ENCODE measurements around the gene THYN1. TPM values are rescaled to one million over a fixed set of nuclear protein-coding genes. Genes with fewer than 3 reads are reported as not detected.

Gene THYN1
- total and polyA plus RNA-seq, 4 donors = 22.1 to 34.3 (median 26.0) TPM

DNA sequence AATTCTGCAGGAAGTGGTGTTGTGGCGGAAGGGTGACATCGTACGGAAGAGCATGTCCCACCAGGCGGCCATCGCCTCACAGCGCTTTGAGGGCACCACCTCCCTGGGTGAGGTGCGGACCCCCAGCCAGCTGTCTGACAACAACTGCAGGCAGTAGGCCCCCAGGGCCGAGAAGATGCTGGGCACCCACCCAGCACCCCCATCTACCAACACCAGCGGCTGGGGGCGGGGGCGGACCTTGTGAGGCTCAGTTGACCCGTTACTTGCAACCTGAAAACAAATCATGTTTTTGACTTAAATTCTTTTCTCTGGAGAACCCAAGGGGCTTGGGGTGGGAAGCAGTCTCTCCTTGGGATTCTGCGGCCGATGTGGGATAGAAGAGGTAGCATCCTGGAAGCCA, 7.7 kb downstream of the THYN1 start:
- H3K27ac ChIP-seq (ENCODE audit: low read depth in 1 of 2, low read length in 2 of 2) = no peak overlapping the region
- H3K9ac ChIP-seq (ENCODE audit: low read depth in 1 of 2, low read length in 2 of 2) = no peak overlapping the region
- peaks cover 3 to 72% (median 47%) of the 10 kb centered on the region in 4 donors for H3K36me3 ChIP-seq (ENCODE audit: control insufficient read depth in 4 of 4, insufficient read depth in 3 of 4, low read depth in 1 of 4, low read length in 3 of 4)
- no peak for DNase-seq (ENCODE audit: low spot score)
- no peak overlapping the region for H3K4me3 ChIP-seq (ENCODE audit: low read depth in 1 of 3, low read length in 3 of 3)
- H3K27me3 ChIP-seq (ENCODE audit: control insufficient read depth in 4 of 4, insufficient read depth in 4 of 4, low read length in 3 of 4) = no peaks in the 10 kb centered on the region
- WGBS = 96% methylated on average over 14 of the region's 14 CpGs
- H3K9me3 ChIP-seq (ENCODE audit: control insufficient read depth in 4 of 4, low read length in 3 of 4) = no peaks in the 10 kb centered on the region
- TF ChIP-seq, protein P1, sequence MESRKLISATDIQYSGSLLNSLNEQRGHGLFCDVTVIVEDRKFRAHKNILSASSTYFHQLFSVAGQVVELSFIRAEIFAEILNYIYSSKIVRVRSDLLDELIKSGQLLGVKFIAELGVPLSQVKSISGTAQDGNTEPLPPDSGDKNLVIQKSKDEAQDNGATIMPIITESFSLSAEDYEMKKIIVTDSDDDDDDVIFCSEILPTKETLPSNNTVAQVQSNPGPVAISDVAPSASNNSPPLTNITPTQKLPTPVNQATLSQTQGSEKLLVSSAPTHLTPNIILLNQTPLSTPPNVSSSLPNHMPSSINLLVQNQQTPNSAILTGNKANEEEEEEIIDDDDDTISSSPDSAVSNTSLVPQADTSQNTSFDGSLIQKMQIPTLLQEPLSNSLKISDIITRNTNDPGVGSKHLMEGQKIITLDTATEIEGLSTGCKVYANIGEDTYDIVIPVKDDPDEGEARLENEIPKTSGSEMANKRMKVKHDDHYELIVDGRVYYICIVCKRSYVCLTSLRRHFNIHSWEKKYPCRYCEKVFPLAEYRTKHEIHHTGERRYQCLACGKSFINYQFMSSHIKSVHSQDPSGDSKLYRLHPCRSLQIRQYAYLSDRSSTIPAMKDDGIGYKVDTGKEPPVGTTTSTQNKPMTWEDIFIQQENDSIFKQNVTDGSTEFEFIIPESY (IDR thresholded peaks at IDR 0.05) = no peak
- TF ChIP-seq FOXA1 (IDR thresholded peaks at IDR 0.05) (no peak), EGR1 (IDR thresholded peaks at IDR 0.05; ENCODE audit: low read depth in 2 of 2) (no peak), HNF4A (conservative IDR thresholded peaks at IDR 0.05) (no peak), FOXA2 (IDR thresholded peaks at IDR 0.05) (no peak), RXRA (IDR thresholded peaks at IDR 0.05) (no peak), RAD21 (IDR thresholded peaks at IDR 0.05) (no peak), NR2F2 (IDR thresholded peaks at IDR 0.05) (no peak)
- TF ChIP-seq, protein P2, sequence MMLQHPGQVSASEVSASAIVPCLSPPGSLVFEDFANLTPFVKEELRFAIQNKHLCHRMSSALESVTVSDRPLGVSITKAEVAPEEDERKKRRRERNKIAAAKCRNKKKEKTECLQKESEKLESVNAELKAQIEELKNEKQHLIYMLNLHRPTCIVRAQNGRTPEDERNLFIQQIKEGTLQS (IDR thresholded peaks at IDR 0.05) = no peak
- TF ChIP-seq, protein P3, sequence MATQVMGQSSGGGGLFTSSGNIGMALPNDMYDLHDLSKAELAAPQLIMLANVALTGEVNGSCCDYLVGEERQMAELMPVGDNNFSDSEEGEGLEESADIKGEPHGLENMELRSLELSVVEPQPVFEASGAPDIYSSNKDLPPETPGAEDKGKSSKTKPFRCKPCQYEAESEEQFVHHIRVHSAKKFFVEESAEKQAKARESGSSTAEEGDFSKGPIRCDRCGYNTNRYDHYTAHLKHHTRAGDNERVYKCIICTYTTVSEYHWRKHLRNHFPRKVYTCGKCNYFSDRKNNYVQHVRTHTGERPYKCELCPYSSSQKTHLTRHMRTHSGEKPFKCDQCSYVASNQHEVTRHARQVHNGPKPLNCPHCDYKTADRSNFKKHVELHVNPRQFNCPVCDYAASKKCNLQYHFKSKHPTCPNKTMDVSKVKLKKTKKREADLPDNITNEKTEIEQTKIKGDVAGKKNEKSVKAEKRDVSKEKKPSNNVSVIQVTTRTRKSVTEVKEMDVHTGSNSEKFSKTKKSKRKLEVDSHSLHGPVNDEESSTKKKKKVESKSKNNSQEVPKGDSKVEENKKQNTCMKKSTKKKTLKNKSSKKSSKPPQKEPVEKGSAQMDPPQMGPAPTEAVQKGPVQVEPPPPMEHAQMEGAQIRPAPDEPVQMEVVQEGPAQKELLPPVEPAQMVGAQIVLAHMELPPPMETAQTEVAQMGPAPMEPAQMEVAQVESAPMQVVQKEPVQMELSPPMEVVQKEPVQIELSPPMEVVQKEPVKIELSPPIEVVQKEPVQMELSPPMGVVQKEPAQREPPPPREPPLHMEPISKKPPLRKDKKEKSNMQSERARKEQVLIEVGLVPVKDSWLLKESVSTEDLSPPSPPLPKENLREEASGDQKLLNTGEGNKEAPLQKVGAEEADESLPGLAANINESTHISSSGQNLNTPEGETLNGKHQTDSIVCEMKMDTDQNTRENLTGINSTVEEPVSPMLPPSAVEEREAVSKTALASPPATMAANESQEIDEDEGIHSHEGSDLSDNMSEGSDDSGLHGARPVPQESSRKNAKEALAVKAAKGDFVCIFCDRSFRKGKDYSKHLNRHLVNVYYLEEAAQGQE (IDR thresholded peaks at IDR 0.05) = no peak
- peaks cover 4 to 8% (median 7%) of the 10 kb centered on the region in 4 donors for H3K4me1 ChIP-seq (ENCODE audit: control insufficient read depth in 4 of 4, insufficient read depth in 4 of 4, low read length in 3 of 4)

DNA sequence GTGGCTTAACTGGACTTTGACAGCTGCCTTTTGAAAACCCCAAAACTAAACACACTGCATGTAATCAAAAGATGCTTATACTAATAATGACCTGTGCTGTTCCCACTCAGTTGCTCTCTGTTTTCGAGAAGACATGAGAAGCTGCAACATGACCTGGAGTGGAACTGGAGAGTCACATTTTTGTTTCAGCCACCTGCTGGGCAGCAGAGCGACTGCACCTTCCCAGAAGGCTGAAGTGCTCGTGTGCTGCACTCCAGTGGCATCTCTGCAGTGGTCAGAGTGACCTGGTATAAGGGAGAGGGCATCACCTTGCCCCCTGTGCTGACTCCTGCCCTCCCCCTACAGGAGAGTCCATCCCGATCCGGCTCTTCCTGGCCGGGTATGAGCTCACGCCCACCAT, 8.6 kb downstream of the THYN1 start:
- Histone ChIP-seq H3K9ac (ENCODE audit: low read depth in 1 of 2, low read length in 2 of 2) (no peak overlapping the region), H3K9me3 (ENCODE audit: control insufficient read depth in 4 of 4, low read length in 3 of 4) (no peaks in the 10 kb centered on the region), H3K27me3 (ENCODE audit: control insufficient read depth in 4 of 4, insufficient read depth in 4 of 4, low read length in 3 of 4) (no peaks in the 10 kb centered on the region), H3K4me1 (ENCODE audit: control insufficient read depth in 4 of 4, insufficient read depth in 4 of 4, low read length in 3 of 4) (no peaks in the 10 kb centered on the region), H3K36me3 (ENCODE audit: control insufficient read depth in 4 of 4, insufficient read depth in 3 of 4, low read depth in 1 of 4, low read length in 3 of 4) (peaks cover 3 to 80% (median 49%) of the 10 kb centered on the region in 4 donors), H3K4me3 (ENCODE audit: low read depth in 1 of 3, low read length in 3 of 3) (no peak overlapping the region), H3K27ac (ENCODE audit: low read depth in 1 of 2, low read length in 2 of 2) (no peak overlapping the region)
- no peak for DNase-seq (ENCODE audit: low spot score)
- TF ChIP-seq, protein P4, sequence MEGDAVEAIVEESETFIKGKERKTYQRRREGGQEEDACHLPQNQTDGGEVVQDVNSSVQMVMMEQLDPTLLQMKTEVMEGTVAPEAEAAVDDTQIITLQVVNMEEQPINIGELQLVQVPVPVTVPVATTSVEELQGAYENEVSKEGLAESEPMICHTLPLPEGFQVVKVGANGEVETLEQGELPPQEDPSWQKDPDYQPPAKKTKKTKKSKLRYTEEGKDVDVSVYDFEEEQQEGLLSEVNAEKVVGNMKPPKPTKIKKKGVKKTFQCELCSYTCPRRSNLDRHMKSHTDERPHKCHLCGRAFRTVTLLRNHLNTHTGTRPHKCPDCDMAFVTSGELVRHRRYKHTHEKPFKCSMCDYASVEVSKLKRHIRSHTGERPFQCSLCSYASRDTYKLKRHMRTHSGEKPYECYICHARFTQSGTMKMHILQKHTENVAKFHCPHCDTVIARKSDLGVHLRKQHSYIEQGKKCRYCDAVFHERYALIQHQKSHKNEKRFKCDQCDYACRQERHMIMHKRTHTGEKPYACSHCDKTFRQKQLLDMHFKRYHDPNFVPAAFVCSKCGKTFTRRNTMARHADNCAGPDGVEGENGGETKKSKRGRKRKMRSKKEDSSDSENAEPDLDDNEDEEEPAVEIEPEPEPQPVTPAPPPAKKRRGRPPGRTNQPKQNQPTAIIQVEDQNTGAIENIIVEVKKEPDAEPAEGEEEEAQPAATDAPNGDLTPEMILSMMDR (IDR thresholded peaks at IDR 0.05; ENCODE audit: low read depth, low read length, missing input control) = peak; percentile 63
- TF ChIP-seq FOXA1 (IDR thresholded peaks at IDR 0.05) = no peak
- TF ChIP-seq RAD21 (IDR thresholded peaks at IDR 0.05) = peak; percentile 63 to 80
- TF ChIP-seq RXRA (IDR thresholded peaks at IDR 0.05) = peak in 1 of 2 donors; percentile 24
- 57% methylated on average over 7 of the region's 7 CpGs for WGBS

Measured in liver (tissue), 9 donors.